GM21737 (cell line): ENCODE measurements around the gene PREX1.

Source experiments
- ATAC-seq: cut with Tn5 transposase; IDR thresholded peaks from one replicate; pipeline ENCODE4 v1.9.1; 2021; ENCODE audit warnings: mild to moderate bottlenecking, moderate library complexity; ENCODE audit not compliant: unreplicated experiment

Gene PREX1

DNA sequence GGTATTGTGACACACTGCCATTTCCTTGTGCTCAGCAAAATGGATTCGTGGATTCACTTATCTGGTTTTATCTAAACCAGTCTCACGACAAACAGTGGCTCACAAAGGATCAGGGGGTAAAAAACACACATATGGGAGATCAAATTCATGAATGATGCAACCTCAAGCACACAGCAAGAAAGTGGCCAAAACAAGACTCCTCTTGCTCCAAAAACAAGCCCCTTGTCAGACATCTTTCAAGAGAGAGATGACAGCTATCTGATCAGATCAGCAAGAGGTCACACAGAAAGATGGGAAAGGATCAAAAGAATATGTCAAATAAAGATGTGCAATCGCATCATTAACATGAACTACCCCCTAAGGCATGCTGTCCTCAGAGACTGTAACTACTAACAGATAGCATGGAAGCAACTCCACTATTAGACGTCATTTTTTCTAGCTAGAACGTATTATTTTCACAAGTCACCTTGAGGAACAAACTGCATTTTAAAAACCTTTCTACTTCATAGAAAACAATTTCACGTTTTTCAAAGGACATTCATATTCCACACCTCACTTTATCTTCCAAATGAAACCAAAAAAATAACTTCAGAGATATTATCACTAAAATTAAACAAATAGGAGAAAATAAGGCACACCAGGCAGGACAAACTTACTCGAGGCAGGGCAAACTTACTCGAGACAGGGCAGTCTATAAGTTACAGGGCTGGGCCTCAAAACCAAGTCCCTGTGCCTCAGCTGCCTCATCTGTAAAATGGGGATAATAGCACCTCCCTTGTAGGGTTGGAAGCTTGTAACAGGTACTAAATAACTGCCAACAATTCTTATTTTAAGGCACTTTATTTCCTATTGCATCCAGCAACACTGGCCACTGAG lies 122.3 kb downstream of the PREX1 start:
- no peak for ATAC-seq

DNA sequence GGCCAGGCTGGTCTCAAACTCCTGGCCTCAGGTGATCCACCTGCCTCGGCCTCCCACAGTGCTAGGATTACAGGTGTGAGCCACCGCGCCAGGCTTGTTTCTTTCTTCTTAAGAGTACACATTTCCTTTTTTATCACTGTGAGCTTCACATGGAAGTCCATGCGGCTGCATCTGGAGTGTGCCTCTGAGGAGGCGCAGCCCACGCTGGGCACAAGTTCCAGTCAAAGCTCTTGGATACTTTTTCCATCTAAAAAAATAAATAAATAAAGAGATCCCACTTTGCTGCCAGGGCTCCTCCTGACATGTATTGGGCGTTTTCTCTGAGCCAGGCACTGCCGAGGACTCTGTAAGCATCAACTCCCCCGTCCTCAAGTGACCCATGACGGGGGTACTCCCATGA lies 123.0 kb downstream of the PREX1 start:
- ATAC-seq: no peak

DNA sequence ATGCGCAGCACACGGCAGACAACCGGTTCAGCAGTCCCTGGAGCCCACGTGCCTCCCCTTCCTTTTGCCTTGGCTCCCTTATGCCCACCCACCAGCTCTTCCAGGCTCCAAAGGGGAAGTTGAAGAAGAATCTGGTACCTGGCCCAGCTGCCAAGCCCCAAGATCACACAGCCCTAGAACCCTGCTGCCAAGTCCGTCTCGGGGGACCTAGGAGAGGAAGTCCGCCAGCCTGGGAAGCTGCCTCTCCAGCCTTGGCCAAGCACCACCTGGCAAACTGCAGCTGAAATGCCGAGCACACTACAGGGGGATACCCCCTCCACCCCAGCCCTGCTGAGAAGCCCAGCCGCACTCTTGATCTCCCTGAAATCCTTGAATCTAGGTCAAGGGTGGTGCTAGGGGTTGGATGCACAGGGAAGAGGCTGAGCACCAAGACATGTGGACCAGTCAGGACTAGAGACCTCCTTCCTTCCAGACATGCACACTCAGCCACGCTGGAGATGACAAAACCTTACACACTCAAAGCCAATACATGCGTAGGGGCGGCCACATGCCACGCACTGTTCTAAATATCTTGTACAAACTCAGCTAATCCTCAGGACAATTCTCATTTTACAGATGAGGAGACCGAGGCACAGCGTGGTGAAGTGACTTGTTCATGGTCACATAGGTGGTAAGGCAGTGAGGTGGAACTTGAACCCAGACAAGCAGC lies 124.1 kb downstream of the PREX1 start:
- ATAC-seq: no peak

DNA sequence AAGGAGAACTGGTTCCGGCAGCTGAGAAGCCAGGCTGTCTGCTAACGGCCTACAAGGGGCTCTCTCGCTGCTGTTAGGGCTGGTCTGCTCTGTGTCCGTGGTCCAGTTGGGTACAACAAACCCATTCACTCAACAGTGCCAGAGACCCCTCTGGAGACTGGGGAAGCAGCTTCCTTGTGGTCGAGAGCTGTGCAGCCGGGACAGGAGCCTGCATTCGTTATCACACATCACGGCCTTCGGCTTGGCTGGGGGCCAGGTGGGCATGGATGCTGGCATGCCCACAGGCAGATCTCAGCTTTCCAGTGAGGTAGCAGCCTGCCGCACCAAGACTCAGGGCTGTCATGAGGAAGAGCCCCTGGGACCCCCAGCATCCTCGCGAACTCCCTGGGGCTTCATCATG lies 124.7 kb downstream of the PREX1 start:
- no peak for ATAC-seq

DNA sequence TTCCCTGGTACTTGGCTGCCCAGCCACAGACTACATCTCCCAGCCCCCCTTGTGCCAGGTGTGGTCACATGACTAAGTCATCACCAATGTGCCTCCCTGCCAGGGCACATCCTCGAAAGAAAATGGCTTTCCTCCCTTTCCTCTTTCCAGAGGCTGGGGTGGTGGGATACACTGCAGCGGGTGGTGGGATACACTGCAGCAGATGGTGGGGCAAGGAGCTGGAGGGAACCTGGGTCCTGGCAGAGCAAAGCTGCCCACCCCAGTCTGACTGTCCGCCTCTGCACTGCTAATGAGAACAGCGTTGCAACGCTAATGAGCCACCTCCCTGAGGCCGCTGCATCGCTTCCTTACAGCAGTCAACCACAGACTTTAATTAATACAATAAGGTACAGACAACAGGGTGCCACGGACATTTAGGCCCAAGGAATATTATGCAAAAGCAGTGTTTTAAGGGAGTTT lies 125.3 kb downstream of the PREX1 start:
- ATAC-seq: no peak

DNA sequence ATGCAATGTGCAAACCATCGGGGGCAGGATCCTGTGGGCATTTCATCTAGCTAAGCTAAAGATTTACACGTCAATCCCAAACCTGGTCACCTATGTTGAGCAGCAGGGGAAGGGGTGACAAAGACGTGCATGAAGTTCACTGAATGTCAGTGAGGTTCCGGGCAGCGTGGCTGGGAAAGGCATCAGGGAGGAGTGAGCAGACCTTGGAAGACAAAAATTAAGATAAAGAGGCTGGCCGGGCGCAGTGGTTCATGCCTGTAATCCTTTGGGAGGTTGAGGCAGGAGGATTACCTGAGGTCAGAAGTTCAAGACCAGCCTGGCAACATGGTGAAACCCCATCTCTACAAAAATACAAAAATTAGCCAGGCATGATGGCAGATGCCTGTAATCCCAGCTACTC lies 126.1 kb downstream of the PREX1 start:
- ATAC-seq: no peak

DNA sequence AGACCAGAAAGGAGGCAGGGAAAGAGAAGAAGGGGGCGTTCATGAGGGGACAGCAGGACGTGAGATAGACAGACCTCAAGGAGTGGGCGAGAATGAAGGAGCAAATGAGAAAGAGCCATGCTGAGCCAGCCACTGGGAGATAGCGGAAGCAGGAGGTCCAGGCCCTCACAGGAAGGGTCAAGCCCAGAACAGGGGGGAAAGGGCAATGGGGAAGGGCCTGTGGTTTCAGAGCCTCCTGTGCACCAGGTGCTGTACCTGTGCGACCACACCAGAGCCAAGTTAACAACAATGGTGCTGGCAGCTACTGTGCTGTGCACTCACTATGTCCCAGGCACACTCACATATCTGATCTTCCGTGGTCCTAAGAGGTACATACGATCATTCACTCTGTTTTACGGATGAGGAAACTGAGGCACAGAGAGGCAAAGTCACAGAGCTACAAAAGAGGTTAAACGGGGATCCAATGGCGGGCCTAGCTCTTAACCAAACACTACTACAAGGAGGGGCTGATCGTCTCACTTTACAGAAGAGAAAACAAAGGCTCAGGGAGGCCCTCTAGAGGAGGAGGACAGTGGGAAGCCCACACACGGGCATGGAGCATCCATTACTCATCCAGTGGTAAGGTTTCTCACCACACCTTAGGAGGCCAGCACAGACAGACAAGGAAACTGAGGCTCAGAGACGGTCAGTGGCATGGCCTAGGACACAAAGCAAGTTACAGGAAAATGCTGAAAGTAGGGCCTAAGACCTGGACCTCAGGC lies 129.1 kb downstream of the PREX1 start:
- ATAC-seq: no peak

DNA sequence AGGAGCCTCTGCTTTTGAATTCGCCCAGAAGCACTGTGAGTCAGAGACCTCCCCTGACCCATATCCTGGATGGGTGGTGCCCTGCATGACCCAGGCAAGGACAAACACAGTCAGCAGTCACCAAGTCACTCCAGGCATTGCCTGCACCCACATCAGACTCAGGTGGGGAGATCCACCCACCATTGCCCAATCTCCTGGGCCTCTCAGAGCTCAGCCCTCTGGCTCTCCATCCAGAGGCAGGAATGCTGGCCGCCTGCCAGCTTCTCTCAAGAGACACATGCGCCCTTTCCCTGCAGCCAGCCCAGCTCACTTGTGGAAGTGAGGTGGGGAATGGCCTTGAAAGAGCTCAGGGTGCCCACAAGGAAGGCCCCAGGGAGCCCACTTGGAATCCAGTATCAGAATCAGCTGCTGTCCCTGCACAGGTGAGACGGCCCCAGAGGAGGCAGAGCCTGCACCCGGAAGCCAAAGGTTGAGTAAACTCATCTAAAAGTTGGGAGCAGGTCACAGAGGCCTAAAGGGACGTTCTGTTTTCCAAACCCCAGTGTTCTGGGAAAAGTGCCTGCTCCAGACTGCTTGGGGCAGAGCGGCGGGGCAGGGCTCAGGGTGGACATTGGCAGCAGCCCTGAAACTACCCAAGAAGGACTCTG lies 129.8 kb downstream of the PREX1 start:
- ATAC-seq: no peak

DNA sequence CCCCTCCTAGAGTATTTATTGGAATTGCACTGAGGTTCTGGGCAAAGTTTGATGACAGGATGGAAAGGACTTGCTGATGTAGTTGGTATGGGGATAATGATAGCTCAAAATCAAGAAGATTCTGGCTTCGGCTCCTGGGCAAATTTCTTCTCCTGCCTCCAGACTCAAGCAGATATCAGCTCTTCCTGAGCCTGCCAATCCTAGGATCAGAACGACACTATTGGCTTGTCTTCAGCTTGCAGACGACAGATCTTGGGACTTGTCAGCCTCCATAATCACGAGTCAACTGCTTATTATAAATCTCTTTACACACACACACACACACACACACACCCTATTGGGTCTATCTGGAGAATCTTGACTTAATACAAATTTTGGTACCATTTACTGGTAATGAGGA lies 131.1 kb downstream of the PREX1 start:
- ATAC-seq: no peak

DNA sequence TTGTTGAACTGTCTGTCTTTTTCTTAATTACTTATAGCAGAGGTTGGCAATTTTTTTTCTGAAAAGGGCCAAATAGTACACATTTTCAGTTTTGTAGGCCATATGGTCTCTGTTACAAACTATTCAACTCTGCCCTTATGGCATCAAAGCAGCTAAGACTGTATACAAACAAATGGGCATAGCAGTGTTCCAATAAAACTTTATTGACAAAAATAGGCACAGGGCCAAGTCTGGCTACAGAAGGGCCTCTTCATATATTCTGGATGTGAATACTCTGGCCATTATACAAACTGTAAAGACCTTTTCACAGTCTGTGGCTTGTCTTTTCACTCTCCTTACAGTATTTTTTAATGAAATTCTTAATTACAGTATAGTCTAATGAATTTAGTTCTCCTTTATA lies 132.1 kb downstream of the PREX1 start:
- ATAC-seq: no peak

DNA sequence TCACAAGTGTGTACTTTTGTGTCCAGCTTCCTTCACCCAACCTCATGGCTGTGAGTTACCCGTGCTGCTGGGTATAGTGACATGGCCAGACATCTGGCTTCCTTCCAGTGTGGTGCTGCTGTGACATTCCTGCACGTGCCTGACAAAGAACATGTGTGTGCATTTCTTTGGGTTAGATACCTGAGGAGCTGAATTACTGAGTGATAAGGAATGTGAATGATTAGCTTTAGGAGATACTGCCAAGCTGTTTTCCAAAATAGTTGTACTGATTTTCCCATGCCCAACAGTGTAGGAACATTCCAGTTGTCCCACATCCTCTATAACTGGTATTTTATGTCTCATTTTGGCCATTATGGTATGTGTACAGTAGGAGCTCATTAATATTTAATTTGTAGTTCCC lies 132.5 kb downstream of the PREX1 start:
- ATAC-seq: no peak

DNA sequence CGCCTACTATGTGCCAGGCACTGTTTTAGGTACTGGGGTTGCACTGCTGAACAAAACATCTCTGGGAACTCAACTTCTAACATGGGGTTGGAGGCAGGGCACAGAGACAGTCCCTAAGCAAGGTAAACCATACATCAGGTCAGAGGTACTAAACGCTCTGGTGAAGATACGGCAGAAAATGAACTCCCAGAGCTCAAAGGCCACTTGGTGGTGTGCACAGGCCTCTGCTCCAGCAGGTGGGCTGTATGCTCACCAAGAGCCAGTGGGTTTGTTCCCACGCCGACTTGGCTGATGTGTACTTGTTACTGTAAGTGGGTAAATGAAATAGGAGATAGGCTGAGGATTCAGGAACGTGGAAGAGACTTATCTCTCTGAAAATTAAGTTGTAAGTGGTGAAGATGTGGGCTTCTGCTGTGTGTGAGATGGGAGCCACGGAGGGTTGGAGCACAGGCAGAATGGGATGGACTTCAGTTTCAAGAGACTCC lies 133.4 kb downstream of the PREX1 start:
- no peak for ATAC-seq

DNA sequence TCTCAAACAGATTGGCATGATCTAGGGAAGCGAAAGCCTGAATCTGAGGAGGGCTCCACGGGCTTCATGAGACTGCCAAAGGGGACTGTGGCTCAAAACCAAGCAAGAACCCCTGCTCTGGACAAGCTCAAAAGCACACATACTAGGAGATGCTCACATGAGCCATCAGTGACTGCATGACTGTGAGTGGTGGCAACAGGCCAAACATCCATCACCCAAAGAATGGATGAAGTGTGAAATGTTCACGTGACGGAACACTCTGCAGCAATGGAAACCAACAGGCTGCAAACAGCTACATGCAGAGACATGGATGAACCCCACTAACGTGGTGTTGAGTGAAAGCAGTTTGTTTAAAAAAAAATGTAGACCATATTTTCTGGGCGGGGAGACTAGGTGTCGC lies 136.3 kb downstream of the PREX1 start:
- no peak for ATAC-seq

DNA sequence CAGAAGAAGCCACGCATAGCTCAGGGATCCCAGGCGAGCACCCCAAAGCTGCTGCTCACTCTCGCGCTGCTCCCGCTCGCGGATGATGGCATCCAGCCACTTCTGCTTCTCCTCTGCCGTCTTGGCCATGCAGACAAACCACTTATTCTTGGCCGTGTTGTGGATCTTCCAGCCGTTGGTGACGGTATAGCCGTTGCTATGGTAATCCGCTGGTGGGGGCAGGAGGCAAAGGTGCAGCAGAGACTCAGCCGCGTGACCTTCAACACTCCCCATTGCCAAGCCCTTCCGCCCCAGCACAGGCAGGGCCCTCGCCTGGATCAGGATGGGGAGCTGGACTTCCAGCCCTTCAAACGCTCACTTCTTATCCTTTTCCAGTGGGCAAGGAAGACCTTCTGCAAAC lies 136.9 kb downstream of the PREX1 start:
- ATAC-seq: no peak

DNA sequence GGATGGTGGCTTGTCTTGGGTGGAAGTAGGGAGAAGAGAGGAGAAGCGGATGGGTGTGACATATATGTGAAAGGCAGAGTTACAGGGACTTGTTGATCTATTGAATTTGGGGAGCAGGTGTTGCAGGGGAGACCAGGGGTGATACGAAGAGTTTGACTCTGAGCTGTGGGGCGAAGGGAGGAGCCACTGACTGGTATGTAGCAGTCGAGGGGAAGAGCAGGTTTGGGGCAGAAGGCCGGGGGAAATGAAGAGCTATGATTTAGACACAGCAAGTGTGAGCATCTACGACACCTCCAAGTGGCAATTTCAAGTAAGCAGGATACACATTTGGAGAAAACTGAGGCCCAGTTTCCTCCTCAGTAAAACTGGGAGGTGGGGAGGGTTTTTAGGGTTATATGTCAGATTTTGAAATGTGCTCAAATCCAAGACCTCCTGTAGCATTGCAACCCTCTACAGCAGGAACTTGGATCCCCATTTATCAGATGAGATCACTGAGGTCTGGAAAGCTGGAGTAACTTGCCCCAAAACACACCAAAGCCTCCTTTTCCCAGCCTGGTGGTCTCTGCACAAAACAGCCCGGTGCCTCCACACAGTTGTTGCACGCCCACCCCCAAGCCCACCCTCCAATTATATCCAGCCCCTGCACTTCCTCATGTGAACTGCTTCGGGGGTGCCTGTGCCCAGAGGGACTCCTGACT lies 137.8 kb downstream of the PREX1 start:
- ATAC-seq: no peak

DNA sequence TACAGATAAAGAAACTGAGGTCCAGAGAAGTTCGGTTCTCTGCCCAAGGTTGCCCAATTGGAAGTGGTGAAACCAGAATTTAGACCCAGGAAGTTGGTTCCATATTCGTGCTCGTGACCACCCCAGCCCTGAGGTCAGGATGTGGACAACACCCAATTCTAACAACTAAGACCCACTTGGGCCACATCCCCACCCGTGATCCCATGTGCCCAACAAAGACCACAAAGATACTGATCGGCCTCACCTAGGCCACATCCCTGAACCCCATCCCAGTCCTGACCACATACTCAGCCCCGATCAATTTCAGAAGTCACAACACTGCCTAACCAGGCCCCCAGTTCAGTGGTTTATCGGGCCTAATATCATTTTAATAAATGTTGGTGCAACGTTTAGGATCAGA lies 138.4 kb downstream of the PREX1 start:
- no peak for ATAC-seq

DNA sequence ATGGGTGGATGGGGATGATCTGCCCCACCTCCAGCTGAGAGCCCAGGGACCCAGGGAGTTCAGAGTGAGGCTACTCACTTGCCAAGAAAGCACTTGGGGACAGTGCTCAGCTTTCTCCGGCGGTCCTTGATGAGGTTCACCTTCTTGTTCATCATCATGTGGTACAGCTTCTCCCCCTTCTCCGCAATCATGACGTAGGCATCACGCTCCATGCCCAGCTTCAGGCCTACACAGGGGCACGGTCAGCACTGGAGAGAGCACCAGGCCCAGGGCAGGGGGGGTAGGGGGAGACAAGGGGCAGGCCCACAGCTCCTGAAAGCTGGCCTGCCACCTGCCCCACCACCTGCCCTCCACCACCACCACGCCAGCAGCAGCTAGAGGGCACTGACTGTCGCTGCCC lies 139.2 kb downstream of the PREX1 start:
- ATAC-seq: no peak

DNA sequence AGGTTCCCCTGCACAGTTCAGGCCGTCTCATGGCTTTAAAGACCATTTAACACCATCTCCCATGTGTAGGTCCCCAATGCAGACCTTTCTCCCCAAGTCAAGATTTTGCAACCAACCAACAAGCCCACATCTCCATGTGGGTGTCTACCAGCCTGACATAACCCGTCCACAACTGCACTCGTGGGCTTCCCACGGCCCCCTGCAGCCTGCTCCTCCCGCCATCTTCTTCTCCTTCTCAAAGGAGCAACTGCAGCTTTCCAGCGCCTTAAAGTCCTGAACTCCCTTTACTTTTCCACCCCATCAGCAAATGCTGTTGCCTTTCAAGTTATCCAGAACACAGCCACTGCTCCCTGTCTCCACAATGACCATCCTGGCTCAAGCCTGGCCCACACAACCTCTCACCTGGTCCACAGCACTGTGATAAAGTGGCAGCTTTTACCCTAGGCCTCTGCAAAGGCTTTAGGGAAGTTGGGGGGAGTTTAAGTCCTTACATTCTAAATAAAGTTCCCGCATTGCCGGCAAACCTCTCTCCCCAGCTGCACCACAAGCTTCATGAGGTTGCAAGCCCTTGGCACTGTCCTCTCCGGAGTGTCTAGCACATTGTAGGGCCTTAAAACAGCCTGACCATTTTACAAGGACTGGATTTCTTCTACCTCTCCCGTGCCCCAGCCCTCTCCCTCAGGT lies 140.5 kb downstream of the PREX1 start:
- ATAC-seq: no peak

DNA sequence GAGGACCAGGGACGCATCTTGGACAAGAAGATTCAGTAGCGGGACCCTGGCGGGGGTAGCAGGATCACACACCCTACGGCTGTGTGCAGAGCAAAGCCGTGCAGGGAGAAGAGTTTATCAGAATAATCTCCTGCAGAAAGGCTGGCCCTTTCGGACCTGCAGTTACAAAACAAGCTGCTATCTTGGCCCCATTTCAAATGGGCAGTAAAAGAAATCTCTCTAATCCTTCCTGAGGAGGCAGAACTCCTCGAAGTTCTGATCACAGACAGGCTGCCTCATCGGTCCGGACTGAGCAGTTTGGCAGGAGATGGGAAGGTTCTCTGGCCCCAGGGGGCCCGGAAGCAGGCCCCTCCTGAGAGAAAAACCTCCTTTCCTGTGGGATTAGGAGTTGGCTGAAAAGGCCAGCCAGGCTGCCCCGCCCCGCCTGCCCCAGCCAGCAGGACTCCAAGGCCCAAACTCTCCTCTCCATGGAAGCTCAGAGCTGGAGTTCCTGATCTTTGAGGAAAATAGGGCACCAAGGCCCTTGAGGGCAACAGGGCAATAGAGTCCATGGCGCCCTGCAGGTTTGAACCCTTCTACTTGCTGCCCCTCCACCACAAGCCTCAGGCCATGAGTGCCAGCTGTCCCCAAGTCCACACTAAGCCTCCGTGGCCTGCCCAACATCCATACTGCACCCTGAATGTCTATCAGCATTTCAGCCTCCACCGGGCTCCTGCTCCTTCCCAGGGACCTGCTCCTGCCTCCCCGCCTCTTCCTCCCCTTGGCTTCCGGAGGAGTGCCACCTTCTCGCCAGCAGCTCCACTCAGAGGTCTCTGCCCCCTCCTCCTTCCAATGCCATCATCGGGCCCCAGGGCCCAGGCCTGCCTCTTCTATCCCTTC lies 141.3 kb downstream of the PREX1 start:
- ATAC-seq: no peak
